Stimulated activated CD4-positive, alpha-beta T cell treated with anti-CD3 and anti-CD28 coated beads, TNF-alpha, amount 100 ng/mL, for 24 hours (primary cell): ENCODE measurements around the gene DAZAP1.

Experiments
- DNase-seq, 3 experiments: peaks; one replicate each; pipeline ENCODE4 v3.0.0-alpha.2; 2020; ENCODE audit warnings: low read depth in 3 of 3

The DAZAP1 gene

GRCh38 chr19:1457031-1457739 is 49.8 kb downstream of the DAZAP1 start:
- DNase-seq: no peak

GRCh38 chr19:1457892-1458291 is 50.5 kb downstream of the DAZAP1 start:
- no peak for DNase-seq

GRCh38 chr19:1459479-1459878 is 52.1 kb downstream of the DAZAP1 start:
- DNase-seq: no peak

- no peak for DNase-seq
These were observed 52.9 kb downstream of the DAZAP1 start for GRCh38 chr19:1460033-1460995.

DNA sequence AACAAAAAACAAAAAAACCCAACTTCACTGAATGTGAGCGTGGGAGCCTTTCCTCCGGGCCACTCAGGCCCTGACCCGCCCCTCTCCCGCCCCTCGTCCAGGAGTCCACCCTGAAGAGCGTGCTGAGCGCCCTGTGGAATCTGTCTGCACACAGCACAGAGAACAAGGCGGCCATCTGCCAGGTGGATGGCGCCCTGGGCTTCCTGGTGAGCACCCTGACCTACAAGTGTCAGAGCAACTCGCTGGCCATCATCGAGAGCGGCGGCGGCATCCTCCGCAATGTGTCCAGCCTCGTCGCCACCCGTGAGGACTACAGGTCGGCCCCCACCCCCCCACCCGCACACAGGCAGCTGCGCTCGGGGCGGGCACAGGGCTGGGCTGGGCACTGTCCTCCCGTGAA is 54.5 kb downstream of the DAZAP1 start:
- DNase-seq: no peak

- no peak for DNase-seq
These were observed 58.0 kb downstream of the DAZAP1 start for GRCh38 chr19:1465191-1466016.

DNA sequence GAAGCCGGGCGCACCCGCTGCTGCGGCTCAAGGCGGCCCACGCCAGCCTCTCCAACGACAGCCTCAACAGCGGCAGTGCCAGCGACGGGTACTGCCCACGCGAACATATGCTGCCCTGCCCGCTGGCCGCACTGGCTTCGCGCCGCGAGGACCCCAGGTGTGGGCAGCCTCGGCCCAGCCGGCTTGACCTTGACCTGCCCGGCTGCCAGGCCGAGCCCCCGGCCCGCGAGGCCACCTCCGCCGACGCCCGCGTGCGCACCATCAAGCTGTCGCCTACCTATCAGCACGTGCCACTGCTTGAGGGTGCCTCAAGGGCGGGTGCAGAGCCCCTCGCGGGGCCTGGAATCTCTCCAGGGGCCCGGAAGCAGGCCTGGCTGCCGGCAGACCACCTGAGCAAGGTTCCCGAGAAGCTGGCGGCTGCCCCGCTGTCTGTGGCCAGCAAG is 58.7 kb downstream of the DAZAP1 start:
- no peak for DNase-seq

DNA sequence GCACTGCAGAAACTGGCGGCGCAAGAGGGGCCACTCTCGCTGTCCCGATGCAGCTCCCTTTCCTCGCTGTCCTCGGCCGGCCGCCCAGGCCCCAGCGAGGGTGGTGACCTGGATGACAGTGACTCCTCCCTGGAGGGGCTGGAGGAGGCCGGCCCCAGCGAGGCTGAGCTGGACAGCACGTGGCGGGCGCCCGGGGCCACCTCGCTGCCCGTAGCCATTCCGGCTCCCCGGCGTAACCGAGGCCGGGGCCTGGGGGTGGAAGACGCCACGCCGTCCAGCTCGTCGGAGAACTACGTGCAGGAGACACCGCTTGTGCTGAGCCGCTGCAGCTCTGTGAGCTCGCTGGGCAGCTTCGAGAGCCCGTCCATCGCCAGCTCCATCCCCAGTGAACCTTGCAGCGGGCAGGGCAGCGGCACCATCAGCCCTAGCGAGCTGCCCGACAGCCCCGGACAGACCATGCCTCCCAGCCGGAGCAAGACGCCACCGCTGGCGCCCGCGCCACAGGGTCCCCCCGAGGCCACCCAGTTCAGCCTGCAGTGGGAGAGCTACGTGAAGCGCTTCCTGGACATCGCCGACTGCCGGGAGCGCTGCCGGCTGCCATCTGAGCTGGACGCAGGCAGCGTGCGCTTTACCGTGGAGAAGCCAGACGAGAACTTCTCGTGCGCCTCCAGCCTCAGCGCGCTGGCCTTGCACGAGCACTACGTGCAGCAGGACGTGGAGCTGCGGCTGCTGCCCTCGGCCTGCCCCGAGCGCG is 59.3 kb downstream of the DAZAP1 start:
- DNase-seq: no peak

DNA sequence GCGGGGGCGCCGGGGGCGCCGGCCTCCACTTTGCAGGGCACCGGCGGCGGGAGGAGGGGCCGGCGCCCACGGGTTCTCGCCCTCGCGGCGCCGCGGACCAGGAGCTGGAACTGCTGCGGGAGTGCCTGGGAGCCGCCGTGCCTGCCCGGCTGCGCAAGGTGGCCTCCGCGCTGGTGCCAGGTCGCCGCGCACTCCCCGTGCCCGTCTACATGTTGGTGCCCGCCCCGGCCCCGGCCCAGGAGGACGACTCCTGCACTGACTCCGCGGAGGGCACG is 59.8 kb downstream of the DAZAP1 start:
- DNase-seq: no peak

DNA sequence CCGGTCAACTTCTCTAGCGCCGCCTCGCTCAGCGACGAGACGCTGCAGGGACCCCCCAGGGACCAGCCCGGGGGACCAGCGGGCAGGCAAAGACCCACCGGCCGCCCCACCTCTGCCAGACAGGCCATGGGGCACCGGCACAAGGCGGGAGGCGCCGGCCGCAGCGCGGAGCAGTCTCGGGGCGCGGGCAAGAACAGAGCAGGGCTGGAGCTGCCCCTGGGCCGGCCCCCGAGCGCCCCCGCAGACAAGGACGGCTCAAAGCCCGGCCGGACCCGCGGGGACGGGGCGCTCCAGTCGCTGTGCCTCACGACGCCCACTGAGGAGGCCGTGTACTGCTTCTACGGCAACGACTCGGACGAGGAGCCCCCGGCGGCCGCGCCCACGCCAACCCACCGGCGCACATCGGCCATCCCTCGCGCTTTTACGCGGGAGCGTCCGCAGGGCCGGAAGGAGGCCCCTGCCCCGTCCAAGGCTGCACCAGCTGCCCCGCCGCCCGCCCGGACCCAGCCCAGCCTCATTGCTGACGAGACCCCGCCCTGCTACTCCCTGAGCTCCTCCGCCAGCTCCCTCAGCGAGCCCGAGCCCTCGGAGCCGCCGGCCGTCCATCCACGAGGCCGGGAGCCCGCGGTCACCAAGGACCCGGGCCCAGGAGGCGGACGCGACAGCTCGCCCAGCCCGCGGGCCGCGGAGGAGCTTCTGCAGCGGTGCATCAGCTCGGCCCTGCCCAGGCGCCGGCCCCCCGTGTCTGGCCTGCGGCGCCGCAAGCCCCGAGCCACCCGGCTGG is 60.3 kb downstream of the DAZAP1 start:
- no peak for DNase-seq

- no peak for DNase-seq
These were observed 61.0 kb downstream of the DAZAP1 start for GRCh38 chr19:1468274-1468820.

DNA sequence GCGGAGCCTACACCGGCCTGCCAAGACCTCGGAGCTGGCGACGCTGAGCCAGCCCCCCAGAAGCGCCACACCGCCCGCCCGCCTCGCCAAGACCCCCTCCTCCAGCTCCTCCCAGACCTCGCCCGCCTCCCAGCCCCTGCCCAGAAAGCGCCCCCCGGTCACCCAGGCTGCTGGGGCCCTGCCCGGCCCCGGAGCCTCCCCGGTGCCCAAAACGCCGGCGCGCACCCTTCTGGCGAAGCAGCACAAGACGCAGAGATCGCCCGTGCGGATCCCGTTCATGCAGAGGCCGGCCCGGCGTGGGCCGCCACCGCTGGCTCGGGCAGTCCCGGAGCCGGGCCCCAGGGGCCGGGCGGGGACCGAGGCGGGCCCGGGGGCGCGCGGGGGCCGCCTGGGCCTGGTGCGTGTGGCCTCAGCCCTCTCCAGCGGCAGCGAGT is 61.5 kb downstream of the DAZAP1 start:
- peak in 1 of 3 experiments; percentile 54 for DNase-seq

- no peak for DNase-seq
These were observed 62.1 kb downstream of the DAZAP1 start for GRCh38 chr19:1469255-1470054.

DNA sequence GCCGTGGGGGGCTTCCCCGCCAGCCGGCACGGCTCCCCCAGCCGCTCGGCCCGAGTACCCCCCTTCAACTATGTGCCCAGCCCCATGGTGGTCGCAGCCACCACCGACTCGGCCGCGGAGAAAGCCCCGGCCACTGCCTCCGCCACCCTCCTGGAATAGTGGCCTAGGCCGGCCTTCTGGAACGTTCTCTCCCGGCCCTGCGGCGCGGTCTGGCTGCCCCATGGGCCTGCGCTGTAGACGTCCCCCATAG is 62.6 kb downstream of the DAZAP1 start:
- DNase-seq: no peak

GRCh38 chr19:1470305-1471009 is 63.1 kb downstream of the DAZAP1 start:
- DNase-seq: peak; percentile 51 to 79 (median 52)

DNA sequence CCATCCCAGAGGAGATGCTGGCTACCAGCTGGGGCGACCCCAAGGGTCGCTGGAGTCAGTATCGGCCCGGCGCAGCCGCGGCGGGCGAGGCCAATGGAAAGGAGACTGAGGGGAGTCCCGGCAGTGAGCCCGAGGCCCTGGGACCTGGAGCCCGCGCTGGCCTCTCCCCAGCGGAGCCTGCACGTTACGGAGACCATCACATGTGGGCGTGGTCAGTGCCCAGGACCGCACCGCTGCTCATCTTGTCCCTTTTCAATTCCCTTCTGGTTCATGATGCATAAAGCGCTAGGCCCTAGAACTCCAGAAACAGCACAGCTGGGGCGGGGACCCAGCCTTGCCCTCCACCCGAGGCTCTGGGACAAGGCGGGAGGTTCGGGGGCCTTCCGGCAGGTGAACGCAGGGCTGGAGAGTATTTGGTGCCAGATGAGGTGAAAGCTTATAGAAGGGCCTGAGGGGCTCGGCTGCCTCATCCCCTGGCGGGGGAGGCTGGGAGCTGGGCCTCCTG is 63.7 kb downstream of the DAZAP1 start:
- no peak for DNase-seq

DNA sequence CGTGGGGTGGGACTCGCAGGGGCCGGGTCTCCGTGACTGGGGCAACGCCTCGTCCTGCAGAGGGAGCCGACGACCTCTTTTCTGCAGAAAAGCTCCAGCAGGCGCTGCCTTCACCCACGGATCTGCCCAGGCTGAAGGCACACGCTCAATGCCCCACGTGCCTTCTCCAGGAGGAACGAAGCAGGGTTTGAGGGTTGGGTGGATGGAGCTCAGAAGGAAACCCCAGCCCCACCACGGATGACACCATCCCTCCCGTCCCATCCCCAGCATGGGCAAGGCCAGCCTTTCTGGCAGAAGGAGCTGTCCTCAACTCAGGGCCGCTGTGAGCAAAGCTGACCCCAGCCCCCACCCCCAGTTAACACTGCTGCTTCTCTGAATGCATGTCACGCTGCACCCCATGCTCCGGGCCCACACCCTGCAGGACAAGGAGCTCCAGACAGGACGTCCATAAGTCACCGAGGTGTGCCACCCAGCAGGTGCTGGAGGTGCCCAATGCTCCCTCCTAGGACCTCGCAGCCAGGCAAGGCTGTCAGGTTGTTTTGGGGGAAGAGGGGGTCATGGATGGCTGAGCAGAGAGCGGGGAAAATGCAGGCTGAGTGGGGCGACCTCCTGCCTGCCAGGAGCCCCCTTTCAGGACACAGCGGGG is 64.3 kb downstream of the DAZAP1 start:
- no peak for DNase-seq
